Type B pancreatic cell (in vitro differentiated cells): ENCODE data around the gene ARHGAP44. TPM values are rescaled to one million over a fixed set of nuclear protein-coding genes. Genes with fewer than 3 reads are reported as not detected.

Source experiments
- DNase-seq: peaks from one replicate; pipeline ENCODE4 v3.0.0; 2021; ENCODE audit warnings: mixed read lengths; ENCODE audit not compliant: unreplicated experiment; ENCODE audit errors: extremely low spot score
- H3K27ac Mint-ChIP-seq: 2 replicates; pipeline ENCODE4 v1.8.0; 2021; ENCODE audit warnings: mild to moderate bottlenecking, mixed read lengths
- H3K27me3 Mint-ChIP-seq: 2 replicates; pipeline ENCODE4 v1.8.0; 2021; ENCODE audit warnings: mixed read lengths
- H3K36me3 Mint-ChIP-seq: 2 replicates; pipeline ENCODE4 v1.8.0; 2021; ENCODE audit warnings: mixed read lengths
- H3K4me1 Mint-ChIP-seq: one replicate; pipeline ENCODE4 v1.8.0; 2021; ENCODE audit warnings: mixed read lengths; ENCODE audit not compliant: unreplicated experiment
- H3K4me3 Mint-ChIP-seq: 2 replicates; pipeline ENCODE4 v1.8.0; 2021; ENCODE audit warnings: mild to moderate bottlenecking, mixed read lengths
- H3K9me3 Mint-ChIP-seq: 2 replicates; pipeline ENCODE4 v1.8.0; 2021; ENCODE audit warnings: mixed read lengths
- total RNA-seq: library from RNA; stranded (reverse); gene quantifications from 2 replicates; pipeline ENCODE4 v1.2.1, GENCODE V29; 2021; ENCODE audit warnings: low replicate concordance
- TF ChIP-seq, protein P1 (sequence below): fragments of 200-600 bp; sonication (generic); conservative IDR thresholded peaks from 2 replicates; pipeline ENCODE4 v1.5.0; 2021; ENCODE audit warnings: antibody characterized with exemption, mild to moderate bottlenecking

Gene ARHGAP44
- total RNA-seq, 1 donor from 2014 or later = 10.9 TPM

DNA sequence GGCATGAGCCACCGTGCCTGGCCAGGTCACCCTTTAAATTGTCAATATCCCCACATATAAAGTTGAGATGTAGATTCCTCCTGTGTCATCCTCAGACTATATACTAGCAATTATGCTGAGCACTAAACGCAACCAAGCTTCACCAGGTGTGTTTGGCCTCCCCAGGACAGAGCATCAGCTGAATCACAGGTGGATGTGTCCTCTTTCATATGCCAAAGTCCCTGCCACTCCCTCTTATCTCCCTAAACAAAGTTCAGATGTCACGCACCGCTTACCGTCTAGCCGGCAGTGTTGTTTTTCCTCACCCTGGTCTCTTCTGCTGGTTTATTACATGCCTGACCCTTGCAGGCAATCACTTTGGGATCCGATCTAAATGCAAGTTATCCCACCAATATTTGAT, 43.8 kb upstream of the ARHGAP44 start:
- H3K4me1 Mint-ChIP-seq = peaks cover 10% of the 10 kb centered on the region
- no peak for DNase-seq
- H3K36me3 Mint-ChIP-seq = no peaks in the 10 kb centered on the region
- TF ChIP-seq, protein P1, sequence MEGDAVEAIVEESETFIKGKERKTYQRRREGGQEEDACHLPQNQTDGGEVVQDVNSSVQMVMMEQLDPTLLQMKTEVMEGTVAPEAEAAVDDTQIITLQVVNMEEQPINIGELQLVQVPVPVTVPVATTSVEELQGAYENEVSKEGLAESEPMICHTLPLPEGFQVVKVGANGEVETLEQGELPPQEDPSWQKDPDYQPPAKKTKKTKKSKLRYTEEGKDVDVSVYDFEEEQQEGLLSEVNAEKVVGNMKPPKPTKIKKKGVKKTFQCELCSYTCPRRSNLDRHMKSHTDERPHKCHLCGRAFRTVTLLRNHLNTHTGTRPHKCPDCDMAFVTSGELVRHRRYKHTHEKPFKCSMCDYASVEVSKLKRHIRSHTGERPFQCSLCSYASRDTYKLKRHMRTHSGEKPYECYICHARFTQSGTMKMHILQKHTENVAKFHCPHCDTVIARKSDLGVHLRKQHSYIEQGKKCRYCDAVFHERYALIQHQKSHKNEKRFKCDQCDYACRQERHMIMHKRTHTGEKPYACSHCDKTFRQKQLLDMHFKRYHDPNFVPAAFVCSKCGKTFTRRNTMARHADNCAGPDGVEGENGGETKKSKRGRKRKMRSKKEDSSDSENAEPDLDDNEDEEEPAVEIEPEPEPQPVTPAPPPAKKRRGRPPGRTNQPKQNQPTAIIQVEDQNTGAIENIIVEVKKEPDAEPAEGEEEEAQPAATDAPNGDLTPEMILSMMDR = no peak
- H3K4me3 Mint-ChIP-seq = no peak overlapping the region
- peaks cover 3% of the 10 kb centered on the region for H3K27me3 Mint-ChIP-seq
- no peak overlapping the region for H3K27ac Mint-ChIP-seq
- H3K9me3 Mint-ChIP-seq = no peaks in the 10 kb centered on the region

DNA sequence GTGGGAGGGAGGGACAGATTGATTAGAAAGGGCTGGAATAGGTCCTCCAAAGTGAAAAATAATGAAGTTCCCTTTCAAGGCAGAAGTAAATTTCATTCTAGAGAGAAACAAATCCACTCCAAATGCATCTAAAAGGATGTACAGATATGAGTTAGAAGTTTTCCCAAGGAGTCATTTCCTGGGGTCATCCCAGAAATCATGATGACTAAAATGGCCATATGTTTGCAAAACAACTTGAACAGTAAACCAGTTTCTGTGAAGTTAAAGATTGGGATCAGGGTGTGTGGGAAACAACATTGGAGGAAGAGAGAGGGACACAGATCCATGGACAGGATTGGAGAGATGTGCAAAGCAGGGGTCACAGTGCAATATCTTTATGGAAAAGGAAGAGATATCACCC, 32.5 kb upstream of the ARHGAP44 start:
- Mint-ChIP-seq H3K9me3 (no peaks in the 10 kb centered on the region), H3K4me1 (no peaks in the 10 kb centered on the region), H3K4me3 (no peak overlapping the region), H3K36me3 (no peaks in the 10 kb centered on the region), H3K27me3 (peaks cover 23% of the 10 kb centered on the region), H3K27ac (no peak overlapping the region)
- no peak for DNase-seq
- TF ChIP-seq, protein P1 = no peak

DNA sequence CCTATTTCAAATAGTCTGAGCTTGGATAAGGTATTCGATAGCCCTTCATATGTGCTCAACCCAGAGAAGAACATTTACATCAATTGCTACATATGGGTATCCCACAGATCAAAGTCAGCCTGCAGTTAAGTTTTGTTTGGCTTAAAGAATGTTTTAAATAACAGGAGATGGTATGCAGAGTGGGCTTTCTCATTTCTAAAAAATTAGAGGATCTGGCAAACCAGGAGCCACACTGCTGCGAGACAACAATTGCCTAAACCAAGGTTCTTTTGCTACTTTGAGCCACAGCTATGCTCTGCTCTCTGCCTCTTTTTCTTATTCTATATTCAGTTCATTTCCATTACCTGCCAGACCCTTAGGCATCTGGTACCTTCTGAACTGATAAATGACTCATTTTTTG, 30.2 kb upstream of the ARHGAP44 start:
- H3K9me3 Mint-ChIP-seq = no peaks in the 10 kb centered on the region
- H3K27me3 Mint-ChIP-seq = peaks cover 29% of the 10 kb centered on the region
- no peak for DNase-seq

DNA sequence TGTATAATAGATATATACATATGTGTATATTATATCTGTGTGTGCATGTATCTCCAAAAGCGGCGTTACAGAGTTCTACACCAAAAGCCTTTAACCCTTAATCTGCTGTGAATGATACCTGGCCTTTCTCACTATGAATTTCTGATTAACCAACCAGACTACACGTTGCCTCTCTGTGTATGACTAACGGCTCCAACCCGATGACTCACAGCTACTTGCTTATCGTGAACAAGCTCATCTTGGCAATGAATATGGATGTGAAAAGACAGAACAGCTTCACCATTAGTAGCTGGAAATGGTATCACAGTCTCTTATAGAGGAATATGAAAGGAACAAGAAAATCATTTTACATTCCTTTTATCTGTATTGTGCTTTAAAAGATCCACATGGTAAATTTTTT, 23.8 kb upstream of the ARHGAP44 start:
- Mint-ChIP-seq H3K9me3 (no peaks in the 10 kb centered on the region), H3K36me3 (no peaks in the 10 kb centered on the region), H3K27me3 (peaks cover 17% of the 10 kb centered on the region), H3K4me1 (no peaks in the 10 kb centered on the region), H3K4me3 (no peak overlapping the region), H3K27ac (no peak overlapping the region)
- DNase-seq = no peak
- TF ChIP-seq, protein P1 = no peak

More for the DNA sequence above, 30.2 kb upstream of the ARHGAP44 start:
- H3K4me3 Mint-ChIP-seq = no peak overlapping the region
- H3K4me1 Mint-ChIP-seq = no peaks in the 10 kb centered on the region
- H3K27ac Mint-ChIP-seq = no peak overlapping the region
- H3K36me3 Mint-ChIP-seq = no peaks in the 10 kb centered on the region
- TF ChIP-seq, protein P1 = no peak

DNA sequence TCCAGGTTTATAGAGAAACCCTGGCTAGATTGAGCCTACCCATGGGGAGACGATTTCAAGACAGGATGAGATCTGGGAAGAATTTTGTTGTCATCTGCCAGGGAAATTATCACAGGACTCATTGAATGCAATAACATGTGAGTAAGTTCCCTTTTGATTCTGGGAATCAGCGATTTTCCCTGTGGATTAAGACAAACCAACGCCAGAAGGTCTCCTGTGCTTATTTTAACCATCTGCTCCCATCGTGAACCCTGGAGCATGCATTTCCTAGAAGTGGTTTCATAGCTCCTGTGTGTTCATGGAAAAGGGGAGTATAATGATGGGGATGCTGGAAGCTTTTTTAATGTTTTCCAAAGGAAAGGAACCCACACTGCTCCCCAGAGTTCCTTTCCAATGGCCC, 21.0 kb upstream of the ARHGAP44 start:
- Mint-ChIP-seq H3K36me3 (no peaks in the 10 kb centered on the region), H3K9me3 (no peaks in the 10 kb centered on the region), H3K27ac (no peak overlapping the region), H3K4me3 (no peak overlapping the region), H3K4me1 (no peaks in the 10 kb centered on the region), H3K27me3 (peaks cover 9% of the 10 kb centered on the region)
- DNase-seq = no peak
- TF ChIP-seq, protein P1 = no peak

DNA sequence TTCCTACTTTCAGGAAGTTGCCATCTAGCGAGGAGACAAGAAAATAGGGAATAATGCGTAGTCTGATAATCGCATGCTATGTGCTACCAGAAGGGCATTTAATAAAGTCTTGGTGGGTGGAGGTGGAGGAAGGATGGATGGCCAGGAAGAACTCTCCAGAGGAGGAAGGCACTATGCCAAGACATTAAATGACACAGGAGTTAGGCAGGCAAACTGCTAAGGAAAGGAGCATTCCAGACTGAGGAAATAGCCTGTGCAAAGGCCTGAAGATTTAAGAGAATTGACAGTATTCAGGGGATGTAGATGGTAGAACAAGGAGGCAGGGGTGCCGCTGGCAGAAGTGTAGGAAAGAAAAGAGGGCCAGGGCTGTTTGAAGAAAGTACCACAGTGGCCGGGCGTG, 19.3 kb upstream of the ARHGAP44 start:
- no peak overlapping the region for H3K27ac Mint-ChIP-seq
- no peak overlapping the region for H3K4me3 Mint-ChIP-seq
- TF ChIP-seq, protein P1 = no peak
- no peaks in the 10 kb centered on the region for H3K36me3 Mint-ChIP-seq
- DNase-seq = no peak
- no peaks in the 10 kb centered on the region for H3K4me1 Mint-ChIP-seq
- peaks cover 3% of the 10 kb centered on the region for H3K27me3 Mint-ChIP-seq
- no peaks in the 10 kb centered on the region for H3K9me3 Mint-ChIP-seq
